ENCODE results near the gene C12orf76.

- TF ChIP-seq CTCF (IDR thresholded peaks at IDR 0.05 in 4 of 5, conservative IDR thresholded peaks at IDR 0.05 in 1 of 5) (no peak), POLR2A (IDR thresholded peaks at IDR 0.05) (no peak)
Observed at GRCh38 chr12:109997393-109997792, 50.9 kb downstream of the C12orf76 start.
